SK-N-SH (cell line): Measurements from ENCODE around the gene CDH4. TPM values are rescaled to one million over a fixed set of nuclear protein-coding genes. Genes with fewer than 3 reads are reported as not detected.

ENCODE experiments used
- CTCF ChIA-PET: fragments of 300-600, 350-600 bp; formaldehyde crosslinking; extraction: SDS; loops from one replicate; lab custom pipeline; 2021; lab: Yijun Ruan, JAX
- POLR2A ChIA-PET: fragments of 350-600 bp; sonication (Branson Sonifier 250); formaldehyde crosslinking; extraction: SDS; loops from one replicate; lab custom pipeline; 2020; ENCODE audit warnings: antibody characterized with exemption, inconsistent platforms; lab: Yijun Ruan, JAX
- DNase-seq: peaks from one replicate; pipeline ENCODE4 v3.0.0; 2012
- H2AFZ ChIP-seq: fragments of 200-600 bp; sonication (generic); 2 replicates; pipeline ENCODE4 v1.8.1; 2016; ENCODE audit warnings: antibody characterized with exemption, mild to moderate bottlenecking, low read depth
- H3F3A ChIP-seq: fragments of 200-600 bp; sonication (generic); replicated peaks from 2 replicates; pipeline ENCODE3; 2016; ENCODE audit warnings: antibody characterized with exemption, mild to moderate bottlenecking; ENCODE audit not compliant: insufficient read depth
- H3K27ac ChIP-seq, 2 experiments: fragments of 200-500 bp in 1 of 2; fragments of 200-600 bp in 1 of 2; sonication (Bioruptor generic) in 1 of 2; sonication (generic), shearing (Covaris generic) in 1 of 2; 2 replicates each; pipeline versions ENCODE4 v1.5.1 to v1.6.1; 2014 to 2016; ENCODE audit warnings: low read depth in 2 of 2, inconsistent platforms in 1 of 2, low read length in 1 of 2, mild to moderate bottlenecking in 1 of 2, mixed read lengths in 1 of 2
- H3K27me3 ChIP-seq: fragments of 200-600 bp; sonication (generic), shearing (Covaris generic); 2 replicates; pipeline ENCODE4 v1.6.1; 2016; ENCODE audit warnings: mixed run types; ENCODE audit not compliant: insufficient read depth
- H3K36me3 ChIP-seq, 2 experiments: fragments of 200-500 bp in 1 of 2; fragments of 200-600 bp in 1 of 2; sonication (Bioruptor generic) in 1 of 2; sonication (generic) in 1 of 2; replicated peaks in 1 of 2; 2 replicates each; pipeline versions ENCODE3 to v1.5.1; 2014 to 2016; ENCODE audit warnings: low read length in 1 of 2, mild to moderate bottlenecking in 1 of 2; ENCODE audit not compliant: insufficient read depth in 2 of 2, control insufficient read depth in 1 of 2
- H3K4me1 ChIP-seq, 2 experiments: fragments of 200-500 bp in 1 of 2; fragments of 200-600 bp in 1 of 2; sonication (Bioruptor generic) in 1 of 2; sonication (generic), shearing (Covaris generic) in 1 of 2; 2 replicates each; pipeline versions ENCODE4 v1.5.1 to v1.6.1; 2014 to 2016; ENCODE audit warnings: low read depth in 1 of 2, low read length in 1 of 2, mixed run types in 1 of 2; ENCODE audit not compliant: insufficient read depth in 2 of 2, control insufficient read depth in 1 of 2
- H3K4me2 ChIP-seq: fragments of 200-600 bp; sonication (generic), shearing (Covaris generic); 2 replicates; pipeline ENCODE4 v1.6.1; 2017; ENCODE audit warnings: mixed run types
- H3K4me3 ChIP-seq, 2 experiments: fragments of 200-500 bp in 1 of 2; fragments of 200-600 bp in 1 of 2; sonication (Bioruptor generic) in 1 of 2; sonication (generic), shearing (Covaris generic) in 1 of 2; 2 replicates each; pipeline versions ENCODE4 v1.5.1 to v1.8.1; 2014 to 2016; ENCODE audit warnings: low read depth in 2 of 2, inconsistent platforms in 1 of 2, low read length in 1 of 2, mild to moderate bottlenecking in 1 of 2, mixed read lengths in 1 of 2, moderate library complexity in 1 of 2
- H3K79me2 ChIP-seq: fragments of 200-600 bp; sonication (generic); 2 replicates; pipeline ENCODE4 v1.8.1; 2017; ENCODE audit warnings: mild to moderate bottlenecking; ENCODE audit not compliant: insufficient read depth
- H3K9ac ChIP-seq: fragments of 200-600 bp; sonication (generic); 2 replicates; pipeline ENCODE4 v1.6.1; 2017; ENCODE audit warnings: mixed run types
- H3K9me2 ChIP-seq: fragments of 200-600 bp; sonication (generic); 2 replicates; pipeline ENCODE4 v1.6.1; 2017; ENCODE audit warnings: mixed run types
- H3K9me3 ChIP-seq: fragments of 200-600 bp; sonication (generic); 2 replicates; pipeline ENCODE4 v1.6.1; 2017; ENCODE audit warnings: mixed run types, mild to moderate bottlenecking, moderate library complexity
- H4K20me1 ChIP-seq: fragments of 200-600 bp; sonication (generic); 2 replicates; pipeline ENCODE4 v1.6.1; 2017; ENCODE audit warnings: mild to moderate bottlenecking, mixed run types; ENCODE audit not compliant: insufficient read depth
- CTCF ChIP-seq: fragments of 200-600 bp; sonication (generic); IDR thresholded peaks from 2 replicates; pipeline ENCODE4 v1.6.1; 2017; ENCODE audit warnings: antibody characterized with exemption, mild to moderate bottlenecking, moderate library complexity
- FOSL2 ChIP-seq: IDR thresholded peaks from 2 replicates; pipeline ENCODE4 v1.4.0; 2012; ENCODE audit warnings: low read depth, mild to moderate bottlenecking, moderate library complexity, borderline replicate concordance
- IRF3 ChIP-seq: fragments of 150-350 bp; IDR thresholded peaks from 2 replicates; pipeline ENCODE4 v1.6.1; 2016; ENCODE audit warnings: mild to moderate bottlenecking, low read depth, low read length
- MAX ChIP-seq: IDR thresholded peaks from 2 replicates; pipeline ENCODE4 v1.4.0; 2012; ENCODE audit warnings: low read depth
- MEF2A ChIP-seq: IDR thresholded peaks from 2 replicates; pipeline ENCODE4 v1.4.0; 2012; ENCODE audit warnings: low read depth, borderline replicate concordance
- NRF1 ChIP-seq: IDR thresholded peaks from 2 replicates; pipeline ENCODE4 v1.6.1; 2012; ENCODE audit warnings: low read depth, mild to moderate bottlenecking, low read length
- POLR2AphosphoS5 ChIP-seq: IDR thresholded peaks from 2 replicates; pipeline ENCODE4 v1.6.1; 2012; ENCODE audit warnings: low read depth, low read length
- RAD21 ChIP-seq: IDR thresholded peaks from 2 replicates; pipeline ENCODE4 v1.6.1; 2012; ENCODE audit warnings: mild to moderate bottlenecking, low read length
- RCOR1 ChIP-seq: fragments of 150-350 bp; IDR thresholded peaks from 2 replicates; pipeline ENCODE4 v1.6.1; 2017; ENCODE audit warnings: antibody characterized with exemption, low read length
- RXRA ChIP-seq: IDR thresholded peaks from 2 replicates; pipeline ENCODE4 v1.4.0; 2012; ENCODE audit warnings: low read depth, mild to moderate bottlenecking, borderline replicate concordance
- TAF1 ChIP-seq: IDR thresholded peaks from 2 replicates; pipeline ENCODE4 v1.6.1; 2012; ENCODE audit warnings: low read depth, mild to moderate bottlenecking, low read length, moderate library complexity, borderline replicate concordance
- USF2 ChIP-seq: fragments of 150-350 bp; IDR thresholded peaks from 2 replicates; pipeline ENCODE4 v1.6.1; 2017; ENCODE audit warnings: antibody characterized with exemption, low read length, low read depth, borderline replicate concordance
- ZBTB33 ChIP-seq: IDR thresholded peaks from 2 replicates; pipeline ENCODE4 v1.4.0; 2012; ENCODE audit warnings: low read depth, borderline replicate concordance
- WGBS: methylation state at CpG from one replicate; pipeline ENCODE4 v1.1.6; 2017; ENCODE audit warnings: low lambda C conversion rate; 5-methylcytosine and 5-hydroxymethylcytosine counted together
- polyA plus RNA-seq, 3 experiments: library from polyadenylated mRNA; depleted of rRNA; stranded (reverse); fragments of >200 nt; gene quantifications; 2 replicates each; pipeline ENCODE4 v1.2.3, GENCODE V29; 2012

The CDH4 gene
- polyA plus RNA-seq, 1 of the 3 experiments (the other 2 are of a cell fraction) = not detected

GRCh38 chr20:61503106-61503505 is 251.0 kb downstream of the CDH4 start:
- no peak overlapping the region for H2AFZ ChIP-seq
- DNase-seq = no peak
- H3K36me3 ChIP-seq = no peaks in the 10 kb centered on the region
- H4K20me1 ChIP-seq = no peaks in the 10 kb centered on the region
- H3K27ac ChIP-seq = no peak overlapping the region
- ChIA-PET CTCF (no interaction called here), POLR2A (no interaction called here)
- no peak for TF ChIP-seq RCOR1
- no peak for TF ChIP-seq ZBTB33
- TF ChIP-seq FOSL2 = no peak
- no peak for TF ChIP-seq POLR2AphosphoS5
- TF ChIP-seq MAX = no peak
- no peak for TF ChIP-seq TAF1
- no peak for TF ChIP-seq USF2
- TF ChIP-seq IRF3 = no peak
- no peak for TF ChIP-seq RXRA
- H3K79me2 ChIP-seq = no peaks in the 10 kb centered on the region
- no peaks in the 10 kb centered on the region for H3K27me3 ChIP-seq
- WGBS = 27% methylated on average over 7 of the region's 7 CpGs
- no peak overlapping the region for H3K9ac ChIP-seq
- no peaks in the 10 kb centered on the region for H3K4me1 ChIP-seq
- no peak overlapping the region for H3K4me2 ChIP-seq
- H3K9me3 ChIP-seq = no peaks in the 10 kb centered on the region
- H3F3A ChIP-seq = no peaks in the 10 kb centered on the region
- no peak overlapping the region for H3K4me3 ChIP-seq
- H3K9me2 ChIP-seq = no peaks in the 10 kb centered on the region

GRCh38 chr20:61505508-61505907 is 253.4 kb downstream of the CDH4 start:
- ChIA-PET CTCF (no interaction called here), POLR2A (no interaction called here)
- Histone ChIP-seq H3K9ac (no peak overlapping the region), H3F3A (no peaks in the 10 kb centered on the region), H3K4me3 (no peak overlapping the region), H4K20me1 (no peaks in the 10 kb centered on the region), H3K4me1 (no peaks in the 10 kb centered on the region), H3K9me3 (no peaks in the 10 kb centered on the region), H3K36me3 (no peaks in the 10 kb centered on the region), H3K4me2 (no peak overlapping the region), H2AFZ (no peak overlapping the region), H3K27ac (no peak overlapping the region), H3K27me3 (no peaks in the 10 kb centered on the region), H3K9me2 (no peaks in the 10 kb centered on the region), H3K79me2 (no peaks in the 10 kb centered on the region)
- WGBS = 50% methylated on average over 8 of the region's 8 CpGs
- no peak for DNase-seq
- TF ChIP-seq ZBTB33 (no peak), RAD21 (no peak), CTCF (no peak), MEF2A (no peak), NRF1 (no peak)
